HG02759 (cell line): ENCODE measurements around the gene LCE2B.

Experiments used
- ATAC-seq: cut with Tn5 transposase; IDR thresholded peaks from one replicate; pipeline ENCODE4 v1.9.1; 2021; ENCODE audit warnings: mild to moderate bottlenecking, moderate library complexity; ENCODE audit not compliant: unreplicated experiment

Gene LCE2B

GRCh38 chr1:152728986-152729385 is 43.1 kb downstream of the LCE2B start:
- ATAC-seq = no peak

DNA sequence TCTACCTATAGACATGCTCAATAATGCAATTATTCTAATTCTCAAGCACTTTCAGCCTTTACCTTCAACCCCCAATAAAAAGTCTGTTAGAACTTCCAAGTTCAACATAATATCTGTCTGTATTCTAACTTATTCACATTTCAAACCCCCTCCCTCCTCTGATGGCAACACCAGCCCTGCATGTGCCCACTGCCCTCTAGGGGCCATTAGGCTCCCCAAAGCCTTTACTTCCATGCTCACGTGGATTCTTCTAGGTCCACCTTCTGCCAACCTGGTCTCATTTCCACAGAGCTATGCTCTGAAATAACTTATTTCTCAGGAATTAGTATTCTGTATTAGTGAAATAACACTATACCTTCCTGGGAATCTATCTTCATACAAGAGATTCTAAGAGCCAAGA is 49.7 kb downstream of the LCE2B start:
- no peak for ATAC-seq
